HG03196 (cell line): ENCODE data around the gene DNPH1.

ENCODE experiments used
- ATAC-seq: cut with Tn5 transposase; IDR thresholded peaks from one replicate; pipeline ENCODE4 v1.9.1; 2021; ENCODE audit not compliant: unreplicated experiment

DNPH1 gene

DNA sequence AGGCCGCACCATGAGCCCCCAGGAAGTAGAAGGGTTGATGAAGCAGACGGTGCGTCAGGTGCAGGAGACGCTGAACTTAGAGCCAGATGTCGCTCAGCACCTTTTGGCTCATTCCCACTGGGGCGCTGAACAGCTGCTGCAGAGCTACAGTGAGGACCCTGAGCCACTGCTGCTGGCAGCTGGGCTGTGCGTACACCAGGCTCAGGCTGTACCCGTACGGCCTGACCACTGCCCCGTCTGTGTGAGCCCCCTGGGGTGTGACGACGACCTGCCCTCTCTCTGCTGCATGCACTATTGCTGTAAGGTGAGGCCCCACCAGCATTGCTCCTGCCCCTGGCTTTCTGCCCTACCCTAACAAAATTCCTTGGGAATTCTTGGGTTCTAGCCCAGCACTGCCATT lies 13.1 kb downstream of the DNPH1 start:
- ATAC-seq: no peak

DNA sequence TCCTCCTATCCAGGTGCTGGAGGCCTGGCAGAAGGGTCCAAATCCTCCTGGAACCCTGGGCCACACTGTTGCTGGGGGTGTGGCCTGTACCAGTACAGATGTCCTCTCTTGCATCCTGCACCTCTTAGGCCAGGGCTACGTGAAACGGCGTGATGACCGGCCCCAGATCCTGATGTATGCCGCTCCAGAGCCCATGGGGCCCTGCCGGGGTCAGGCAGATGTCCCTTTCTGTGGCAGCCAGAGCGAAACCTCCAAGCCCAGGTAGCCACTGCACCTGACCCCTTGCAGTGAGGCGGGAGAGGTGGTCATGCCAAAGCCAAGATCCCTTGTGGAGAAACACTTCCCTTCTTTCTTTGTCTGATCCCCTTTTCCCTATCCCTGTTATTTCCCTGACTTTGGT lies 14.2 kb downstream of the DNPH1 start:
- no peak for ATAC-seq

DNA sequence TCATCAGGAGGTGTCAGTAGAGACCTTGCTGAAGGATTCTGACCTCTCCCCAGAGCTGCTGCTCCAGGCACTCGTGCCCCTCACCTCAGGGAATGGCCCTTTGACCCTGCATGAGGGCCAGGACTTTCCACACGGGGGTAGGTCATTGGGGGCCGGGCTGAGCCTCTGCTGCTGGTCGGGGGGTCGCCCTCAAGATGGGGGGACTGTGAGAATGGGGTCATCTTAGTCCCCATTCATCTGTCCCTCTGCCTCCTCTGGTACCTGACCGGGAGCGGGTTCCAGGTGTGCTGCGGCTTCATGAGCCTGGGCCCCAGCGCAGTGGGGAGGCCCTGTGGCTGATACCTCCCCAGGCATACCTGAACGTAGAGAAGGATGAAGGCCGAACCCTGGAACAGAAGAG lies 15.8 kb downstream of the DNPH1 start:
- ATAC-seq: no peak

DNA sequence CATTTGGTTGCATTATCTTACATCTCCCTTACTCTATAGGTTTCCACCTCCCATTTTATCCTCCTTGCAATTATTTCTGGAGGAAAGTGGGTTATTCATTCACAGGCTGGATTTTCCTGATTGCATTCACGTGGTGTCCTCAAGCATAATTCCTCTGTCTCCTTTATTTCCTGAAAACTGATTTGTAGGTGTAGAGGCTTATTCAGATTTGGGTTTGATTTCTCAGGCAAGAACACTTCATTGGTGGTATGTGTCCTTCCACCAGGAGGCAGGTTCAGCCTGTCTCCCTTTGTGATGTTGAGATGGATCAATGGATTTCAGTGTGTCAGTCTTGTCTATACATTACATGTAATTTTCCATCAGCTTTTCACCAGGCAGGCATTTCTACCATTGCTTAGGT lies 17.3 kb downstream of the DNPH1 start:
- ATAC-seq: no peak

DNA sequence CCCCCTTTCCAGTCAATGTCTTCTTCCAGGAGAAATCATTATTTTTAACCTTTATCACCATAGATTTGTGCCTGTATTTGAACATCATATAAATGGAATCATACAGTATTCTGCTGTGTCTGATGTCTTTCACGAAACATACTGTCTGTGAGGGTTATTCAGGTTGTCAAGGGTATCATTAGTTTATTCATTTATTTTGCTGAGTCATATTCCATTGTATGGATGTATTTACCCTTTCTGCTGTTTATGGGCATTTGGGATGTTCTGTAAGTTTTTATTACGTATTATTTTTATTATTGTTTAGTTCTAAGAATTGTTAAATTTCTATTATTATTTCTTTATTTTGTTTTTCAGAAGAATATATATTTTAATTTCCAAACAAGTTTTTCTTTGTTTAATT lies 22.0 kb downstream of the DNPH1 start:
- ATAC-seq: no peak

DNA sequence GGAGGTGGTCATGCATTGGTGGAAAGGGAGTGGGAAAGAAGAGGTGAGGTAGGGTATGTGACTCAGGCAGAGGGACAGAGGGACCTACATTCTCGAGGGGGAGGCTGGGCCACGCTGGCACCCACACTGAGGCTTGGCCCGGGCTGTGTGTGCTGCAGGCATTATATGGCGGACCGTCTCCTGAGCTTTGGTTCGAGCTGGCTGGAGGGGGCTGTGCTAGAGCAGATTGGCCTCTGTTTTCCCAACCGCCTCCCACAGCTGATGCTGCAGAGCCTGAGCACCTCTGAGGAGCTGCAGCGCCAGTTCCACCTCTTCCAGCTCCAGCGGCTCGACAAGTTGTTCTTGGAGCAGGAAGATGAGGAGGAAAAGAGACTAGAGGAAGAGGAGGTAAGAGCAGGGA lies 23.4 kb downstream of the DNPH1 start:
- no peak for ATAC-seq

DNA sequence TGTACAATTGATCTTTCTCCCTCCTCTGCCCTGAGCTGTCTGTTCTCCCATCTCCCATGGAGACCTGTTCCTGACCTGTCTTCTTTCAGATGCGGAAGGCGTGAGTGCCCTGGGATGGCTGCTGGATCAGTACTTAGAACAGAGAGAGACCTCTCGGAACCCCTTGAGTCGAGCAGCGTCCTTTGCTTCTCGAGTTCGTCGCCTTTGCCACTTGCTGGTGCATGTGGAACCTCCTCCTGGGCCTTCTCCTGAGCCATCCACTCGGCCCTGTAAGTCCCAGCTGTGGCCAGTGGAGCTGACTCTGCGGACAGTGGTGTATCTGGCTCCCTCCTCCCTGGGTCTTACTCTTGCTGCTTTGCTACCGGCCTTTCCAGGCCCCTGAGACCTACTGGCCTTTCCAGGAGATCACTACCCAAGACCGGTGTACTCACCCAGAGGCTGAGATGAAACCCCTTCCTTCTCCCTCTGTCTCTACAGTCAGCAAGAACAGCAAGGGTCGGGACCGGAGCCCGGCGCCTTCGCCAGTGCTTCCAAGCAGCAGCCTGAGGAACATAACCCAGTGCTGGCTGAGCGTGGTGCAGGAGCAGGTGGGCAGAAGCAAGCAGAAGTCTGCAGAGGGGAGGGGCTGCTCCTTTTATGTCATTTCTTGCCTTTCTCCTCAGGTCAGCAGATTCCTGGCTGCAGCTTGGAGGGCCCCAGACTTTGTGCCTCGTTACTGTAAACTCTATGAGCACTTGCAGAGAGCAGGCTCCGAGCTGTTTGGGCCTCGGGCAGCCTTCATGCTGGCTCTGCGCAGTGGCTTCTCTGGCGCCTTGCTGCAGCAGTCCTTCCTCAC lies 24.8 kb downstream of the DNPH1 start:
- no peak for ATAC-seq

DNA sequence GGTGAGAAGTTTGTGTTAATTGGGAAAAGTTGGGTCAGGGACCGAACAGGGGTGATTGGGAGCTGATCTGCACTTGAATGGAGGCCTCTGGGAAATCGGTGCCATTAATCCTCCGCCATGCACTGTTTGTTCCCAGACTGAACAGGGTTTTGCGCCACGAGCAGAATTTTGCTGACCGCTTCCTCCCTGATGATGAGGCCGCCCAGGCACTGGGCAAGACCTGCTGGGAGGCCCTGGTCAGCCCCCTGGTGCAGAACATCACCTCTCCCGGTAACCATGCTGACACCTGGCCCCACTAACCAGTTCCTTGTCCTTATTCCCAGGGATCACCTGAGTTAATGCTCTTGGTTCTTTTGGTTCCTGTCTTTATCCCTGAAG lies 25.6 kb downstream of the DNPH1 start:
- ATAC-seq: no peak

DNA sequence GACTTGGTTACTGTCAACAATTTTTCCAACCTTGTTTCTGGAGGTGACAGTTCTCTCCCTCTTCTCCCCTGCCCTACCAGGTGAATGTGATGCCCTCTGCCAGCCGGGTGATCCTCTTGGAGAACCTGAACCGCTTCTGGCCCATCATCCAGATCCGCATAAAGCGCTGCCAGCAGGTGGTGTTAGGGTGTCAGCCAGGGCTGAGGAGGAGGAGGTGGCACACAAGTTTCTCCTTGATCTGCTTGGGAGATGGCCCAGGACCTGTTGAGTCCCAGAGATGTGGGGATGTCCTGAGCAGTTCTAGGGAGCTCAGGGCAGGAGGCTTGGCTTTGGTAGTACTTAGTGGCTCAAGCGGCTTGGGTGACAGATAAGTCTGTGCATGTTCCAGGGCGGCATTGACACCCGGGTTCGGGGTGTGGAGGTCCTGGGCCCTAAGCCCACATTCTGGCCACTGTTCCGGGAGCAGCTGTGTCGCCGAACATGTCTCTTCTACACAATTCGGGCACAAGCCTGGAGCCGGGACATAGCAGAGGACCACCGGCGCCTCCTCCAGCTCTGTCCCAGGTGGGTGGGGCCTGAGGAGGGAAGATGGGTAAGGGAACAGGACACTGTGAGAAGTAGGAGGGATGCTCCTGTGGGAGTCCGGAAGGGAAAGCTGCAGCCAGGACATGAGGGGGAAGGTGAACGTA lies 26.1 kb downstream of the DNPH1 start:
- no peak for ATAC-seq

DNA sequence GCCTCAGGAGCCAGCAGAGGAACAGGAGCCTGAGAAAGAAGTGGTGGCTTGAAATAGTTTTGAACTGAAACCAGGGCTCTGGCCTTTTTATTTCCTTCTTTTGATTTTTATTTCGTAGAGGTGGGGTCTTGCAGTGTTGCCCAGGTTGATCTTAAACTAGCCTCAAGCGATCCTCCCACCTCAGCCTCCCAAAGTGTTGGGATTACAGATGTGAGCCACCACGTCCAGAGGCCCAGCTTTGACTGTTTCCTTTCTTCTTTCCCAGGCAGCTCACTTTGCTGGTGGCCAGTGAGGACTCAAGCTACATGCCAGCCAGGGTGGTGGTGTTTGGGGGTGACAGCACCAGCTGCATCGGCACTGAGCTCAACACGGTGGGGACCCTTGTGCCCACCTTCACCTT lies 26.8 kb downstream of the DNPH1 start:
- no peak for ATAC-seq

DNA sequence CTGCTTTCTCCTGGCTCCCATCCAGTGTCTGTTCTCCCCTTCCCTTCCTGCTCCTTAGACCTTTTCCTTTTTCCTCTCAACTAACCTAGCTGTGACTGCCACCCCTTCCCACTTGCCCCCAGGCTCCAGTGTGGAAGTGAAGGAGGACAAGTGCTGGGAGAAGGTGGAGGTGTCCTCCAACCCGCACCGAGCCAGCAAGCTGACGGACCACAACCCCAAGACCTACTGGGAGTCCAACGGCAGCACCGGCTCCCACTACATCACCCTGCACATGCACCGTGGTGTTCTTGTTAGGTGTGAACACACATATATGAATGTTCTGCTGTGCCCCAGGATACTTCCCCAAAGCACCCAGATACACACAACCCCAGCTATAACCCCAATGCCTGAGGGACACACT lies 28.7 kb downstream of the DNPH1 start:
- ATAC-seq: no peak

DNA sequence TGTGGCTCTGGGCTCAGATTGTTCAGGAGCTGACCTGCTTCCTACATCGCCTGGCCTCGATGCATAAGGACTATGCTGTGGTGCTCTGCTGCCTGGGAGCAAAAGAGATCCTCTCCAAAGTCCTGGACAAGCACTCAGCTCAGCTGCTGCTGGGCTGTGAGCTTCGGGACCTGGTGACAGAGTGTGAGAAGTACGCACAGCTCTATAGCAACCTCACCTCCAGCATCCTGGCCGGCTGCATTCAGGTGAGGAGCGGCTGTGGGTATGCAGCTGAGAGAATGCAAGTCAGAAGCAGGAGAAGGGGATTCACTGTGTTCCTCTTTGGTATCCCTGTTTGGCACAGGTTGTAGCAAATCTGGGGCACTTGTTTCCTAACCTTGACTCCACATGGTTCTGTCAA lies 29.4 kb downstream of the DNPH1 start:
- no peak for ATAC-seq

DNA sequence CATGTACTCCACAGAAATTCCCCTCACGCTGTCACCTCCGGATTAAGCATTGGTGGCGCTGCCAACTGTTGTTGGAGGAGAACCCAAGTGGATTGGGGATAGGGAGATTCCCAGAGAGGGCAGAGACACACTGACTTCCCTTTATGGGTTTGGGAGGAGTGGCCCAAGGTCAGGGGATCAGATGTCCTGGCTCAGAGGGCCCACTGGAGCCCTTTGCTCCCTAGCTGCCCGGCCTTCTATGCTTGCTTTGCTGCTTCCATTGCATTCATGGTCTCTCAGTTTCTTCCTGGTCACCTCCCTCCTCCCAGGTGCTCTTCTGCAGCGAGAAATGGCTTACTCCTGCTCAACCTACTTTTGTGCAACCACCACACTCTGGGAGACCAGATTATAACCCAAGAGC lies 32.9 kb downstream of the DNPH1 start:
- no peak for ATAC-seq

DNA sequence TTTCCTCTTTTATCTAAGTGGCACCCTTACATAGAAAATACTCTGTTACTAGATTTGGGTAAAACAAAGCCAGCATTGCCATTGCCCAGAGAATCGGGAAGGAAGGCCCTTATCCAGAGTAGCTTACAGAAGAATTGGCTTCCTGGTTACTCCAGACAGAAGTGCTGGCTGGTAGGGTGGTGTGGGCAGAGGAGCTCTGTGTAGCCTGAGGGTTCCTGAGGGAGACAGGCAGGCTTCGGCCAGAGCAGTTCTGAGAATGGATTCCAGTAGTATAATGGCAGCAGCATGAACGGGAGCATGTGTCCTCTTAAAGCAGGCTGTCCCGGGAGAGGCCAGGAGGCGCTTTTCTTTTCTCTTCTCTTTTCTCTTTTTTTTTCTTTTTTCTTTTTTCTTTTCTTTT lies 35.4 kb downstream of the DNPH1 start:
- ATAC-seq: no peak

DNA sequence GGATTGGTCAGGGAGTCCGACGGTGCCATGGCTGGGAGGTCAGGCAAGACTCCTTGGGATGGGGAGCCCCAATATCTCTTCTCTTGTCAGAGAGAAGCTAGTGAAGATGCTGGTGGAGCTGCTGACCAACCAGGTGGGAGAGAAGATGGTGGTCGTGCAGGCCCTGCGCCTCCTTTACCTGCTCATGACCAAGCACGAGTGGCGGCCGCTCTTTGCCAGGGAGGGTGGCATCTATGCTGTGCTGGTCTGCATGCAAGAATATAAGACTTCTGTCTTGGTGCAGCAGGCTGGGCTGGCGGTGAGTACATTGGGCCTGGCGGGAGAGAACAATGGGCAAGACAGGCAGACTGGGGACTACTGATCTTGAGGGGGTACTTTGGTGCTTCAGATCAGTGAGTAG lies 36.4 kb downstream of the DNPH1 start:
- ATAC-seq: no peak

DNA sequence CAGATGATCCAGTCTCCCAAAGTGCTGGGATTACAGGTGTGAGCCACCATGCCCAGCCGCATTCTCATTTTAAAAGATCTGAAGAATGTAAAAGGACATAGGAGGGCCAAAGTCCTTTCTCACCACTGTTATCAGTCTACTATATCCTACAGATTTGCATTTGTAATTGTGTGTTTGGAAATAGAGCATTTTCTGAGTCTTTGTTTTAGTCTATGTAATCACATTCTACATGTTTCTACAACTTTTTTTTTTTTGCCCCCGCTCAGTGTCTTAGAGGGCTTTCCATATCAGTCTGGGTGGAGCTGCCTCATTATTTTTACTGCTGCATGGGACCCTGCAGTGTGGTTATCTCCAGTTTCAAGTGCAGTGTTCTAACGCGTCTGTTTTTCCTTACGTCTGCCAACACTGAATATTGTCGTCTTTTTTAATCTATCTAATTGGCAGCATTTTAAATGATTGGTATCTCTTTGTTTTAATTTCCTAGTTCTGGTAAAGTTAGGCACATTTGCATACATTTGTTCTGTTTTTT lies 39.4 kb downstream of the DNPH1 start:
- no peak for ATAC-seq

DNA sequence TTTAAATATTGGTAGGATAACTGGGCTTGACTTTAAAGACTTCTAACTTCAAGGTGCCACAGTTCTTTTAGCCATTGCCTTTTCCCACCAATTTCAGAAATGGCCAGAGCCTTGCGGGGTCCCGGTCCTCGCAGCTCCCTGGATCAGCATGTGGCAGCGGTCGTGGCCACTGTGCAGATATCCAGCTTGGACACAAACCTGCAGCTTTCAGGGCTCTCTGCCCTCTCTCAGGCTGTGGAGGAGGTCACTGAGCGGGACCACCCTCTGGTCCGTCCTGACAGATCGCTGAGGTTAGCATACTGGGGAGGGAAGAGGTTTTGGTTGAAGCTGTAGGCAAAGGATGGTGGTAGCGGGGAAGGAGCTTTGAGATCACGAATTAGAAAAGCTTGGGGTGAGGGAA lies 40.9 kb downstream of the DNPH1 start:
- ATAC-seq: no peak

DNA sequence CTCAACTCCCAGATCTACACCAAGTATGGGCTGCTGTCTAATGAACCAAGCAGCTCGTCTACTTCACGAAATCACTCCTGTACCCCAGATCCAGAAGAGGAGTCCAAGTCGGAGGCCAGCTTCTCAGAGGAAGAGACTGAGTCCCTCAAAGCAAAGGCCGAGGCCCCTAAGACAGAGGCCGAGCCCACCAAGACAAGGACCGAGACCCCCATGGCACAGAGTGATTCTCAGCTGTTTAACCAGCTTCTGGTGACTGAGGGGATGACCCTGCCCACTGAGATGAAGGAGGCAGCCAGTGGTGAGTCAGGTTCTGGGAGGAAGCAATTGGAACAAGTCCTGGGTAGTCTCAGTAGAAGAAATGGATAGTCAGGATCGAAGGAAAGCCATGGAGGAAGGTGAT lies 41.5 kb downstream of the DNPH1 start:
- ATAC-seq: no peak

DNA sequence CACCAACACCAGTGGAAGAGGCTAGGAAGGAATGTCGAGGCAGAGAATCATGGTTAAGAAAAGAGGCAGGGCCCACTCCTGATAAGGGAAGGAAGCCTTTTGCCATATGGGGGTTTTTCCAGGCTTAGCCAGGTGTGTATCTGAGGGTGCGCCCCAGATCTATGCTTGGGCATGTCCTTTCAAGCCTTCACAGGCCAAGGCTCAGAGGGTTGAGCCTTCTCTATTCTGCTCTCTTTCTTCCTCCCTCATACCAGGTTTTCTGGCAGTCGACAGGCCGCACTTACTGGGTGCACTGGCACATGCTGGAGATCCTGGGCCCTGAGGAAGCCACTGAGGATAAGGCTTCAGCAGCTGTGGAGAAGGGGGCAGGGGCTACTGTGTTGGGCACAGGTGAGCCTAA lies 42.6 kb downstream of the DNPH1 start:
- ATAC-seq: no peak

DNA sequence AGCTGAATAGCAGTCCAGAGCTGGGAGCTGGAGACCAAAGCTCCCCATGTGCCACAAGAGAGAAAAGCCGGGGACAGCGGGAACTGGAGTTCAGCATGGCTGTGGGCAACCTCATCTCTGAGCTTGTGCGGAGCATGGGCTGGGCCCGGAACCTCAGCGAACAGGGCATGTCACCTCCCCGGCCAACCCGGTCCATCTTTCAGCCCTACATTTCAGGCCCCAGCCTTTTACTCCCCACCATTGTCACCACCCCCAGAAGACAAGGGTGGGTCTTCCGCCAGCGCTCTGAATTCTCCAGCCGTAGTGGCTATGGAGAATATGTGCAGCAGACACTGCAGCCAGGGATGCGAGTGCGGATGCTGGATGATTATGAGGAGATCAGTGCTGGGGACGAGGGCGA lies 43.3 kb downstream of the DNPH1 start:
- ATAC-seq: no peak

DNA sequence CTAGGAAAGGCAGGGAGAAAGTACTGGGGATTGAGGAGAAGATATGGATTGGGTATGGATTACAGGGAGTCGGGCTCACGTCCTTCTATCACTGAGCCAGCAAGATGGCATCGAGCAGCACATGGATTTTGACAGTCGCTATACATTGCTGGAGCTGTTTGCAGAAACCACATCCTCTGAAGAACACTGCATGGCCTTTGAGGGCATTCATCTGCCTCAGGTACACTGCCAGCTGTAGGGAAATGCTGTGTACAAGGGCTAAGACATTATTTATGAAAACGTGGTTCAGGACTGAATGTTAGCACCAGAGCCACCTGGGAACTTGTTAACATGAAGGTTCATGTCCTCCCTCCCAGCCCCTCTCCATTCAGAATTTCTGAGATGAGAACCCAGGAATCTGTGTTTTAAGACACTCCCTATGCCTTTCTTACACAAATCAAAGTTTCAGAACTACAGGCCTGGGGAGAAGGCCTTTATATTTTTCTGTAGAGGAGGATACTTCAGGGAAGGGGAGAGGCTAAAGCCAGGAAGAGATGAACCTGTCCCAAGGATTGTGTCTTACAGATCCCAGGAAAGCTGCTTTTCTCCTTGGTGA lies 43.8 kb downstream of the DNPH1 start:
- ATAC-seq: no peak
